Omental fat pad (tissue), 4 donors: ENCODE measurements around the gene ANKRD40CL. TPM values are rescaled to one million over a fixed set of nuclear protein-coding genes. Genes with fewer than 3 reads are reported as not detected.

Source experiments
- ATAC-seq: fragments of 150-250 bp; one replicate; pipeline ENCODE4 v1.9.1; 2016; ENCODE audit warnings: mild to moderate bottlenecking, moderate library complexity; ENCODE audit not compliant: low FRiP score
- DNase-seq: peaks from one replicate; pipeline ENCODE4 v3.0.0-alpha.2; 2019; ENCODE audit warnings: low spot score
- total RNA-seq, 4 donors: library from RNA; depleted of rRNA; stranded (reverse); fragments of >200 nt; gene quantifications; one replicate each; pipeline ENCODE4 v1.1.0, GENCODE V29; 2016
- TF ChIP-seq, protein P1 (sequence below), 3 donors: fragments of 450-650 bp; IDR thresholded peaks; one replicate each; pipeline ENCODE4 v1.5.1; 2016 to 2017; ENCODE audit warnings: antibody characterized with exemption in 3 of 3, mild to moderate bottlenecking in 3 of 3, moderate library complexity in 2 of 3

The ANKRD40CL gene
- total RNA-seq, 4 donors from 2014 or later, result not detected

DNA sequence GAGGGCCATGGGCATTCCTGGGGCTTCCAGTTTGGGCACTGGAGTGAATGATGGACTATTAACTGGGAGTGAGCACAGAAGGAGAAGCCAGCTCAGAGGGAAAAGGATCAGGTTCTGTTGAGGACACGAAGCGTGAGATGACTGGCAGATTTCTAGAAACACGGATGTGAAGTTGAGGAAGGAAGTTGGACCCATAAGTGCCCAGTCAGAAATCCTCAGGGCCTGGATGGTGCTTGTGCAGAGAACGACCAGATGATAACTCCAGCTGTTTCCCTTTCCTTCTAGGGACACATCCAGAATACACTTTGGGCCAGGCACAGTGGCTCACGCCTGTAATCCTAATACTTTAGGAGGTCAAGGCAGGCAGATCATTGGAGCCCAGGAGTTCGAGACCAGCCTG lies 23.3 kb upstream of the ANKRD40CL start:
- DNase-seq (no peak), ATAC-seq (no peak)
- TF ChIP-seq, protein P1, sequence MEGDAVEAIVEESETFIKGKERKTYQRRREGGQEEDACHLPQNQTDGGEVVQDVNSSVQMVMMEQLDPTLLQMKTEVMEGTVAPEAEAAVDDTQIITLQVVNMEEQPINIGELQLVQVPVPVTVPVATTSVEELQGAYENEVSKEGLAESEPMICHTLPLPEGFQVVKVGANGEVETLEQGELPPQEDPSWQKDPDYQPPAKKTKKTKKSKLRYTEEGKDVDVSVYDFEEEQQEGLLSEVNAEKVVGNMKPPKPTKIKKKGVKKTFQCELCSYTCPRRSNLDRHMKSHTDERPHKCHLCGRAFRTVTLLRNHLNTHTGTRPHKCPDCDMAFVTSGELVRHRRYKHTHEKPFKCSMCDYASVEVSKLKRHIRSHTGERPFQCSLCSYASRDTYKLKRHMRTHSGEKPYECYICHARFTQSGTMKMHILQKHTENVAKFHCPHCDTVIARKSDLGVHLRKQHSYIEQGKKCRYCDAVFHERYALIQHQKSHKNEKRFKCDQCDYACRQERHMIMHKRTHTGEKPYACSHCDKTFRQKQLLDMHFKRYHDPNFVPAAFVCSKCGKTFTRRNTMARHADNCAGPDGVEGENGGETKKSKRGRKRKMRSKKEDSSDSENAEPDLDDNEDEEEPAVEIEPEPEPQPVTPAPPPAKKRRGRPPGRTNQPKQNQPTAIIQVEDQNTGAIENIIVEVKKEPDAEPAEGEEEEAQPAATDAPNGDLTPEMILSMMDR (IDR thresholded peaks at IDR 0.05), result no peak

DNA sequence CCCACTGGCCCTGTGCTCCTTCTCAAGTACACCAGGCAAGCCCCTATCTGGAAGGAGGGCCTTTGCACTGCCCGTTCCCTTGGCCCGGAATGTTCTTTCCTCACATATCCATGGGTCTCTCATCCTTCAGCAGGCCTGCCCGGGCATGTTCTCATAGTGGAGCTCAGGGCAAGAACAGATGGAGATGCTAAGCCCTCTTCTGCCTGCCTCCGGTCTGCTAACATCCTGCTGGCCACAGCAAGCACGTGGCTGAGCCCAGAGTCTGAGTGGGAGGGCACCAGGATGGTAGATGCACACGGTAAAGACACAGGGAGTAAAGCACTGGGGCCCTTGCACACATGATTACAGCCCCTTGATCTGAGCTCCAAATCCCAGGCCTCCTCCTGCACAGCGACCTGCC lies 19.8 kb upstream of the ANKRD40CL start:
- TF ChIP-seq, protein P1 (IDR thresholded peaks at IDR 0.05), result no peak
- ATAC-seq (no peak), DNase-seq (no peak)

DNA sequence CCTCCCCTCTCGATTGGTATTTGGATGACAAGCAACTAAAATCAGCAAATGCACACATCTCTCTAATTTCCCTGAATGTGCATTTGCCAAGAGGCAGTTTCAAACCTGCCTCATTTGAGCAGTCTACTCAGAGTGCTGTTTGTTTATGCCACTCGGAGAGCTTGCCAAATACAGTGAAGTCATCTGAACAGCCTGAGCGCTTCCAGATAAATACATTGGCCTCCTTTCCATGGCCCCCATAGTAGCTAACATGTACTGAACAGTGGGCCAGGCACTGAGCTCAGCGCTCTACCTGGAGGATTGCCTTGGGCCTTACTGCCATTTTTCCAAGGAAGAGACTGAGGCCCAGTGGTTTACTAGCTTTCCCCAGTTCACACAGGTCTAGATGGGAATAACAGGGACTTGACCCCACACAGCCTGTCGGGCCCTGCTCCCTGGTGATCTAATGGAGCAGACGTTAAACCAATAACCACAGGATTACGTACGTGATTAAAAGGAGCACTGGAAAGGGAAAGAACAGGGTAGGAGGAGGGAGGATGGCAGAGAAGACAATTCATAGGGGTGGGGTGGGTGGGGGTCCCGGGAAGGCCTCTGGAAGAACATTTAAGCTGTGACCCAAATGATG lies 18.7 kb upstream of the ANKRD40CL start:
- DNase-seq, result no peak
- TF ChIP-seq, protein P1 (IDR thresholded peaks at IDR 0.05), result no peak
- no peak for ATAC-seq

DNA sequence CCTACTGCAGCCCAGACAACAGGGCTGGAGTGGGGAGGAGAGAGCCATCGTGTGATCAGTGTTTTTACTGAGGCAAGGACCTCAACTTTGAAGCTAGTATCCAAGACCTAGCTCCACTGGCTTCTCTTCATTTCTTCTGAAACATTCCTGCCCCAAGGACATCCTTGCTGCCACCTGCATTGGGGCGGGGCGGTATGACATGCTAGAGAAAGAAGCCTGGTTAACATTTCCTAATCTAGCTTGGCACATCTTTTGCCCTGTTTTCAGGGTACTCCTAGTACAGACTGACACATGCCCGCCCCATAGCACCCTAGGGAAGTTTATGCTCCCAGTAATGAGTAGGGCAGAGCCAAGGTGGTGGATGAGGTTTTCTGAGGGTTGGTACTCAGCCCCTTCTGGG lies 17.8 kb upstream of the ANKRD40CL start:
- ATAC-seq (no peak), DNase-seq (no peak)
- TF ChIP-seq, protein P1 (IDR thresholded peaks at IDR 0.05), result no peak

DNA sequence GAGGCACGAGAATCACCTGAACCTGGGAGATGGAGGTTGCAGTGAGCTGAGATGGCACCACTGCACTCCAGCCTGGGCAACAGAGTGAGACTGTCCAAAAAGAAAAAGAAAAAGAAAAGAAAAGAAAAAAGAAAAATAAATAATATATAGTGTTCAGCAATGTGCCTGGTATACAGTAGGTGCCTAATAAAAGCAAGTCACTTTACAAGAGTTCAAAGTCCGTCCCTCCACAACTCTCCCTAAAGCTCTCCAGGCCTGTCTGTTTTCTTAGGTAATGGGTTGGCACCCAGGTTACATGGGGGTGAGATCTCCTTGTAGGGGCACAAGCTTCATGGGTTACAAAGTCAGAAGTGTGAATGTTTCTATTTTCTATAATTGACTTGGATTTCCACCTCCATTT lies 16.6 kb upstream of the ANKRD40CL start:
- DNase-seq (no peak), ATAC-seq (no peak)
- TF ChIP-seq, protein P1 (IDR thresholded peaks at IDR 0.05), result no peak

DNA sequence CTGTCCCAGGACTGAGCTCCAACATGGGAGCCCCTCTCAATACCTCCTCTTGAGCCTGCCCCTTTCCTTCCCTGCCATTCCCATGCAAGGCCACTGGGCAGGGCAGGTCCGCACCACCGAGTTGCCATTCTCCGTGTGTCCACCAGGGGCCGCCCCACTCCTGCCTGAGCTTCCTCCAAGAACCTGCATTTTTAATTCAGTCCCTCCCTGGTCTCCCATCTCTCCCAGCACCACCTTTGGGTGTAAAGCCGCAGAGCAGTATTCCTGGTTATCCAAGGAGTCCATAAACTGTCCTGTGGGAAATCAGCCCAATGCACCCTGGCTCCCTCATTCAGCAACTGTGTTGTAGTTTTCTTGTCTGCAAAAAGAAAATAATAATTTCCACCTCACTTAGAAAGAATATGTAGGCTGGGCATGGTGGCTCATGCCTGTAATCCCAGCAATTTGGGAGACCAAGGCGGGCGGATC lies 15.9 kb upstream of the ANKRD40CL start:
- TF ChIP-seq, protein P1 (IDR thresholded peaks at IDR 0.05), result peak in 2 of 3 donors; percentile 48 to 99
- peak; percentile 77 for DNase-seq
- peak; percentile 80 for ATAC-seq

DNA sequence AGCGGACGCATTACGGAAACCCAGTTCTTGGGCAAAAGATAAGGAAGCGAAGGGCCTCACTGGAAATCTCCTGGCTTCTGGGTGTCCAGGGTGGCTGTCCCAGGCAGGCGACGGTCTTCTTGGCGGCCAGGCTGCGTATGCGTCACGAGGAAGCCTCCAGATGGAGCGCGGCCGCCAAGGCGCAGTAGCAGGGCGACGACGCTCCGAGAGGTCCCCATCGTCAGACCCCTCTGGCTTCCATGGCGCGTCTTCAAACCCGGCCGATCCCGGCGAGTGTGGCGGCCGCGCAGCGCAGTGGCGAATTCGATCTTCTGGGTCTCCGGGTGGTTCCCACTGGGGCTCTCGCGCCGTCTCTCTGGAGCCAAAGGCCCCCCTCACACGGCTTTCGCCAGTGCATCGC lies 13.8 kb upstream of the ANKRD40CL start:
- DNase-seq, result no peak
- TF ChIP-seq, protein P1 (IDR thresholded peaks at IDR 0.05), result no peak
- no peak for ATAC-seq
